Measurements from ENCODE around the gene IZUMO2. TPM values are rescaled to one million over a fixed set of nuclear protein-coding genes. Genes with fewer than 3 reads are reported as not detected.

IZUMO2 gene
- polyA plus RNA-seq, 1 donor (not counting 4 experiments of a cell fraction or from before 2014, with no cell fraction given) = not detected

- TF ChIP-seq EZH2 (IDR thresholded peaks at IDR 0.05; ENCODE audit: low read length) = no peak
- TF ChIP-seq, protein P1, sequence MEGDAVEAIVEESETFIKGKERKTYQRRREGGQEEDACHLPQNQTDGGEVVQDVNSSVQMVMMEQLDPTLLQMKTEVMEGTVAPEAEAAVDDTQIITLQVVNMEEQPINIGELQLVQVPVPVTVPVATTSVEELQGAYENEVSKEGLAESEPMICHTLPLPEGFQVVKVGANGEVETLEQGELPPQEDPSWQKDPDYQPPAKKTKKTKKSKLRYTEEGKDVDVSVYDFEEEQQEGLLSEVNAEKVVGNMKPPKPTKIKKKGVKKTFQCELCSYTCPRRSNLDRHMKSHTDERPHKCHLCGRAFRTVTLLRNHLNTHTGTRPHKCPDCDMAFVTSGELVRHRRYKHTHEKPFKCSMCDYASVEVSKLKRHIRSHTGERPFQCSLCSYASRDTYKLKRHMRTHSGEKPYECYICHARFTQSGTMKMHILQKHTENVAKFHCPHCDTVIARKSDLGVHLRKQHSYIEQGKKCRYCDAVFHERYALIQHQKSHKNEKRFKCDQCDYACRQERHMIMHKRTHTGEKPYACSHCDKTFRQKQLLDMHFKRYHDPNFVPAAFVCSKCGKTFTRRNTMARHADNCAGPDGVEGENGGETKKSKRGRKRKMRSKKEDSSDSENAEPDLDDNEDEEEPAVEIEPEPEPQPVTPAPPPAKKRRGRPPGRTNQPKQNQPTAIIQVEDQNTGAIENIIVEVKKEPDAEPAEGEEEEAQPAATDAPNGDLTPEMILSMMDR (optimal IDR thresholded peaks at IDR 0.05 in 1 of 3, IDR thresholded peaks at IDR 0.05 in 1 of 3, conservative IDR thresholded peaks at IDR 0.05 in 1 of 3; ENCODE audit: extremely low read depth in 1 of 3, insufficient read depth in 2 of 3, low read length in 3 of 3) = no peak
- Histone ChIP-seq H2AFZ (ENCODE audit: control insufficient read depth, low read length) (no peak overlapping the region), H3K79me2 (ENCODE audit: control insufficient read depth, insufficient read depth, low read length) (no peaks in the 10 kb centered on the region), H3K9ac (ENCODE audit: control insufficient read depth, extremely low read depth, insufficient read depth, low read length) (no peak overlapping the region), H3K27me3 (ENCODE audit: control insufficient read depth, extremely low read depth, insufficient read depth, low read length) (no peaks in the 10 kb centered on the region), H4K20me1 (ENCODE audit: control insufficient read depth, extremely low read depth, insufficient read depth, low read length) (no peaks in the 10 kb centered on the region), H3K4me1 (ENCODE audit: control insufficient read depth, extremely low read depth, insufficient read depth, low read length) (no peaks in the 10 kb centered on the region), H3K9me1 (ENCODE audit: control insufficient read depth, extremely low read depth, insufficient read depth, low read length) (no peaks in the 10 kb centered on the region), H3K4me2 (ENCODE audit: control insufficient read depth, extremely low read depth, insufficient read depth, low read depth, low read length) (no peak overlapping the region), H3K9me3 (ENCODE audit: control insufficient read depth, low read depth, low read length) (peaks cover 3% of the 10 kb centered on the region), H3K27ac (ENCODE audit: control insufficient read depth, insufficient read depth, low read length) (no peak overlapping the region), H3K4me3 (ENCODE audit: control insufficient read depth in 2 of 3, extremely low read depth in 1 of 3, insufficient read depth in 2 of 3, low read depth in 1 of 3, low read length in 3 of 3) (no peak overlapping the region), H3K36me3 (ENCODE audit: control insufficient read depth in 2 of 2, extremely low read depth in 1 of 2, insufficient read depth in 2 of 2, low read length in 2 of 2) (no peaks in the 10 kb centered on the region)
- no peak for DNase-seq (ENCODE audit: low read depth, low spot score)
- dilution Hi-C loops (cut with MboI; ENCODE audit: extremely low pct_ligation_motif_present, low sequenced_read_pairs) = no loop called here
- FAIRE-seq = no peak
Observed at GRCh38 chr19:50196322-50196932, 33.3 kb upstream of the IZUMO2 start.

- no peaks in the 10 kb centered on the region for H4K20me1 ChIP-seq (ENCODE audit: control insufficient read depth, extremely low read depth, insufficient read depth, low read length)
- no peak overlapping the region for H3K4me2 ChIP-seq (ENCODE audit: control insufficient read depth, extremely low read depth, insufficient read depth, low read depth, low read length)
- FAIRE-seq (no peak), DNase-seq (ENCODE audit: low read depth, low spot score) (no peak)
- no peaks in the 10 kb centered on the region for H3K79me2 ChIP-seq (ENCODE audit: control insufficient read depth, insufficient read depth, low read length)
- no peak overlapping the region for H2AFZ ChIP-seq (ENCODE audit: control insufficient read depth, low read length)
- no peaks in the 10 kb centered on the region for H3K9me1 ChIP-seq (ENCODE audit: control insufficient read depth, extremely low read depth, insufficient read depth, low read length)
- dilution Hi-C loops (cut with MboI; ENCODE audit: extremely low pct_ligation_motif_present, low sequenced_read_pairs) = no loop called here
- H3K4me1 ChIP-seq (ENCODE audit: control insufficient read depth, extremely low read depth, insufficient read depth, low read length) = no peaks in the 10 kb centered on the region
- TF ChIP-seq, protein P1 (optimal IDR thresholded peaks at IDR 0.05 in 1 of 3, IDR thresholded peaks at IDR 0.05 in 1 of 3, conservative IDR thresholded peaks at IDR 0.05 in 1 of 3; ENCODE audit: extremely low read depth in 1 of 3, insufficient read depth in 2 of 3, low read length in 3 of 3) = no peak
- TF ChIP-seq EZH2 (IDR thresholded peaks at IDR 0.05; ENCODE audit: low read length) = no peak
- H3K27me3 ChIP-seq (ENCODE audit: control insufficient read depth, extremely low read depth, insufficient read depth, low read length) = no peaks in the 10 kb centered on the region
- H3K4me3 ChIP-seq (ENCODE audit: control insufficient read depth in 2 of 3, extremely low read depth in 1 of 3, insufficient read depth in 2 of 3, low read depth in 1 of 3, low read length in 3 of 3) = no peak overlapping the region
- H3K36me3 ChIP-seq (ENCODE audit: control insufficient read depth in 2 of 2, extremely low read depth in 1 of 2, insufficient read depth in 2 of 2, low read length in 2 of 2) = no peaks in the 10 kb centered on the region
- no peak overlapping the region for H3K9ac ChIP-seq (ENCODE audit: control insufficient read depth, extremely low read depth, insufficient read depth, low read length)
- H3K9me3 ChIP-seq (ENCODE audit: control insufficient read depth, low read depth, low read length) = peaks cover 3% of the 10 kb centered on the region
- H3K27ac ChIP-seq (ENCODE audit: control insufficient read depth, insufficient read depth, low read length) = no peak overlapping the region
Observed at GRCh38 chr19:50195224-50195623, 32.1 kb upstream of the IZUMO2 start.

Data from keratinocyte (primary cell).